SU-DHL-6 (cell line): ENCODE results near the gene SLC6A7.

Experiments
- H2AFZ ChIP-seq: fragments of 200-600 bp; sonication (generic); 2 replicates; pipeline ENCODE4 v1.6.1; 2014; ENCODE audit warnings: low read depth, mild to moderate bottlenecking, moderate library complexity, mixed read lengths, antibody characterized with exemption, low read length; ENCODE audit not compliant: severe bottlenecking
- H3F3A ChIP-seq: fragments of 200-600 bp; shearing (Covaris generic); 2 replicates; pipeline ENCODE4 v1.6.0; 2016; ENCODE audit warnings: antibody characterized with exemption, mild to moderate bottlenecking; ENCODE audit not compliant: insufficient read depth
- H3K27ac ChIP-seq: fragments of 200-600 bp; sonication (generic); 2 replicates; pipeline ENCODE4 v1.5.1; 2016; ENCODE audit warnings: low read depth, mild to moderate bottlenecking, low read length, moderate library complexity, mixed read lengths
- H3K27me3 ChIP-seq: fragments of 200-600 bp; sonication (generic), shearing (Covaris generic); 2 replicates; pipeline ENCODE4 v1.6.0; 2014; ENCODE audit warnings: mild to moderate bottlenecking, low read length
- H3K36me3 ChIP-seq: fragments of 200-600 bp; sonication (generic); 2 replicates; pipeline ENCODE4 v1.6.1; 2014; ENCODE audit warnings: mild to moderate bottlenecking, low read length, mixed read lengths
- H3K4me2 ChIP-seq: fragments of 300-600, 200-600 bp; shearing (Covaris generic), sonication (generic); 2 replicates; pipeline ENCODE4 v1.6.0; 2014; ENCODE audit warnings: low read length, low read depth, mild to moderate bottlenecking; ENCODE audit not compliant: poor library complexity, severe bottlenecking
- H3K4me3 ChIP-seq: fragments of 200-600 bp; sonication (generic); 2 replicates; pipeline ENCODE4 v1.5.1; 2014; ENCODE audit warnings: antibody characterized with exemption, low read length, mild to moderate bottlenecking, mixed read lengths; ENCODE audit not compliant: insufficient read depth, poor library complexity, severe bottlenecking
- H3K79me2 ChIP-seq: fragments of 200-600 bp; sonication (generic); 2 replicates; pipeline ENCODE4 v1.6.1; 2014; ENCODE audit warnings: mild to moderate bottlenecking, low read length, moderate library complexity; ENCODE audit not compliant: insufficient read depth
- H3K9ac ChIP-seq: fragments of 200-600 bp; sonication (generic); 2 replicates; pipeline ENCODE4 v1.7.0; 2014; ENCODE audit warnings: mild to moderate bottlenecking, low read length
- H3K9me2 ChIP-seq: fragments of 200-600 bp; sonication (generic); replicated peaks from 2 replicates; pipeline ENCODE4 v1.6.1; 2014; ENCODE audit warnings: low read length; ENCODE audit not compliant: insufficient read depth
- H3K9me3 ChIP-seq: fragments of 200-600 bp; sonication (generic); 2 replicates; pipeline ENCODE4 v1.6.1; 2014; ENCODE audit warnings: low read length, mixed read lengths; ENCODE audit not compliant: insufficient read depth
- H4K20me1 ChIP-seq: fragments of 200-600 bp; sonication (generic); 2 replicates; pipeline ENCODE4 v1.6.1; 2014; ENCODE audit warnings: low read depth, mild to moderate bottlenecking, antibody characterized with exemption, low read length, moderate library complexity, mixed read lengths
- EZH2phosphoT487 ChIP-seq: fragments of 200-600 bp; sonication (generic), shearing (Covaris generic); conservative IDR thresholded peaks from 2 replicates; pipeline ENCODE4 v1.6.1; 2018; ENCODE audit warnings: mild to moderate bottlenecking, antibody characterized with exemption, low read length, moderate library complexity, mixed read lengths
- TF ChIP-seq, protein P1 (sequence below): fragments of 200-600 bp; sonication (generic); IDR thresholded peaks from one replicate; pipeline ENCODE4 v1.5.1; 2017; ENCODE audit warnings: antibody characterized with exemption, mild to moderate bottlenecking, low read length, moderate library complexity; ENCODE audit not compliant: insufficient read depth, poor library complexity, severe bottlenecking

Gene SLC6A7

DNA sequence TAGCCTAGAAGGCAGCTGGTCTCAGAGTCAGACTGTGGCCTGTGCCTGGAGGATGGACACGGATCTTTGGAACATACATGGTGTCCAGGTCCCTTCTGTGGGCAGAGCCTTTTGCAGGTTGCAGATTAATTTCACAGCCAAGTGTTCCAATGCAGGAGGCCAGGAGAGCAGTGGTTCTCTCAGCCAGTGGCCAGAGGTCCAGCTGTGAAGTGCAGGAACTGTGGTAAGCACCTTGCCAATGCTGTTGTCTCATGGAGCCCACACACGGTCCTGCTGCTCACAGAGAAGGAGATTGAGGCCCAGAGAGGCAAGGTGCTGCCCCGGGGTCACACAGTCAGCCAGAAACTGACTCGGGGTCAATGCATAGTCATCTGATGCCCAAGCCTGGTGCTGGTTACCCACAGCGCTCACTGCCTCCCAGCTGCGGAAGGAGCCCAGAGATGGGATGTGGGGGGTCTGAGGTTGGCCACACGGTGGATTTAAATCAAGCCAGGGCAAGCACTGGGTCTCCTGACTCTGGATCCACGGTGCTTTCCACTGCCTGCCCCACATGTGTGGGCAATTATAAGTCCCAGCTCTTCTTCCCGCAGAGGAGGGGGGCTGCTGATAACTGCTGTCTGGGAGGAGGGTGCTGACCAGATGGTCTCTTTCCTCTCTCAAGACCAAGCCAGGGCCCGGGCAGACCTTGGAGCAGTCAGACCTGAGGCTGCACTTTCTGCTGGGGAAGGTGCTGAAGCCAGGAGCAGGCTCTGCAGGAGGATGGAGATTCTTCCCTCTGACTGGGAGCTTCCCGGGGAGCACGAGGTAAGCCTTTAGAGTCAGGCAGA, 37.0 kb upstream of the SLC6A7 start:
- H3K9ac ChIP-seq, result no peak overlapping the region
- H3K79me2 ChIP-seq, result no peaks in the 10 kb centered on the region
- no peaks in the 10 kb centered on the region for H4K20me1 ChIP-seq
- no peak overlapping the region for H3K27ac ChIP-seq
- H3K9me2 ChIP-seq, result no peaks in the 10 kb centered on the region
- no peak for TF ChIP-seq EZH2phosphoT487
- TF ChIP-seq, protein P1, sequence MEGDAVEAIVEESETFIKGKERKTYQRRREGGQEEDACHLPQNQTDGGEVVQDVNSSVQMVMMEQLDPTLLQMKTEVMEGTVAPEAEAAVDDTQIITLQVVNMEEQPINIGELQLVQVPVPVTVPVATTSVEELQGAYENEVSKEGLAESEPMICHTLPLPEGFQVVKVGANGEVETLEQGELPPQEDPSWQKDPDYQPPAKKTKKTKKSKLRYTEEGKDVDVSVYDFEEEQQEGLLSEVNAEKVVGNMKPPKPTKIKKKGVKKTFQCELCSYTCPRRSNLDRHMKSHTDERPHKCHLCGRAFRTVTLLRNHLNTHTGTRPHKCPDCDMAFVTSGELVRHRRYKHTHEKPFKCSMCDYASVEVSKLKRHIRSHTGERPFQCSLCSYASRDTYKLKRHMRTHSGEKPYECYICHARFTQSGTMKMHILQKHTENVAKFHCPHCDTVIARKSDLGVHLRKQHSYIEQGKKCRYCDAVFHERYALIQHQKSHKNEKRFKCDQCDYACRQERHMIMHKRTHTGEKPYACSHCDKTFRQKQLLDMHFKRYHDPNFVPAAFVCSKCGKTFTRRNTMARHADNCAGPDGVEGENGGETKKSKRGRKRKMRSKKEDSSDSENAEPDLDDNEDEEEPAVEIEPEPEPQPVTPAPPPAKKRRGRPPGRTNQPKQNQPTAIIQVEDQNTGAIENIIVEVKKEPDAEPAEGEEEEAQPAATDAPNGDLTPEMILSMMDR, result no peak
- H3K9me3 ChIP-seq, result no peaks in the 10 kb centered on the region
- H3K4me2 ChIP-seq, result no peak overlapping the region
- no peaks in the 10 kb centered on the region for H3F3A ChIP-seq
- no peaks in the 10 kb centered on the region for H3K36me3 ChIP-seq
- H3K27me3 ChIP-seq, result no peaks in the 10 kb centered on the region
- H2AFZ ChIP-seq, result no peak overlapping the region
- no peak overlapping the region for H3K4me3 ChIP-seq

DNA sequence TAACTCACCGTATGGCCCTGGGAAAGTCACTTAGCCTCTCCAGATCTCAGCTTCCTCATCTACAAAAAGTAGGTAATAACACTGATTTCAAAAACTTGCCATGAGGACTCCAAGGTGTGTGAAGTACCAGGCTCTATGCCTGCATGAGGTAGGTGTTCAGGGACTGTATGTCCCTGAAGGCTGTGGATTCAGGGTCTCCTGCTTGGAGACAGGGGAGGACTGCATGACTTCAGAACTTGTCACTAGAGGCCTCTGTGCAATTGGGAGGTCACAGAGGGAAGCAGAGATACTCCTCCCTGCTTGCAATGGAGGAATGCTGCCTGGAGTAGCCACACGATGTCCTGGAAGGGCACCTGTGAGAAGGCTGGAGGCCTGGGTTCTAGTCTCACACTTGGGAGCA, 36.4 kb upstream of the SLC6A7 start:
- no peaks in the 10 kb centered on the region for H3K27me3 ChIP-seq
- TF ChIP-seq, protein P1, result no peak
- TF ChIP-seq EZH2phosphoT487, result no peak

DNA sequence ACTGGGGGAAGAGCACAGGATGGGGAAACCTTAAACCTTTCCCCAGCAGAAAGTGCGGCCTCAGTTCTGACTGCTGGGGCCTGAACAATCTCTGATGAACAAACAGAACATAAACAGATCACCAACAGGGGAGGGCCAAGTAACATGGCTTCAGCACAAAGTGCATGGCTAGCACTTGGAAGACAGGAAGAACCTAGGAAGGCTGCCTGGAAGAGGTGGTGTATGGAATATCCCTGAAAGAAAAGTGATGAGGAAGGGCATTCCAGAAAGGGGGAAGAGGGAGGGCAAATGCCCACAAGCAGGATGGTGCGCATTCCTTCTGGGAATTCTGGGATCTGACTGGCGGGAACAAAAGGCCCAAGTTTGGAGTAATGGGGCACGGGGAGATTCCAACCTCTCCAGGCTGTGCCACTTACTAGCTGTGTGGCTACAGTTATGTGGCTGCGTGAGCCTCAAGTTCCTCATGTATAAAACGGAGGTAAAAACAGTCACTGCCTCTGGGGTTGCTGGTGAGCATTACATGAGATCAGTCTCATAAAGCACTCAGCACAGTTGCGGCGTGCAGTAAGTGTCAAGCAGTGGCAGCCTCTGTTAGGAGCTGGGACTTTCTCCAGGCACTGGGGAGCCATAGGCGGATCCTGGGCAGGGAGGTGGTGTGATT, 35.8 kb upstream of the SLC6A7 start:
- H2AFZ ChIP-seq, result no peak overlapping the region
- no peaks in the 10 kb centered on the region for H4K20me1 ChIP-seq
- no peaks in the 10 kb centered on the region for H3K36me3 ChIP-seq
- no peaks in the 10 kb centered on the region for H3K9me3 ChIP-seq
- no peak overlapping the region for H3K27ac ChIP-seq
- H3K27me3 ChIP-seq, result no peaks in the 10 kb centered on the region
- no peak overlapping the region for H3K4me2 ChIP-seq
- no peaks in the 10 kb centered on the region for H3K79me2 ChIP-seq
- TF ChIP-seq, protein P1, result no peak
- no peak for TF ChIP-seq EZH2phosphoT487
- no peaks in the 10 kb centered on the region for H3K9me2 ChIP-seq
- H3F3A ChIP-seq, result no peaks in the 10 kb centered on the region
- no peak overlapping the region for H3K4me3 ChIP-seq
- no peak overlapping the region for H3K9ac ChIP-seq

More for the DNA sequence above, 36.4 kb upstream of the SLC6A7 start:
- Histone ChIP-seq H3F3A (no peaks in the 10 kb centered on the region), H3K4me3 (no peak overlapping the region), H3K36me3 (no peaks in the 10 kb centered on the region), H3K9me2 (no peaks in the 10 kb centered on the region), H3K27ac (no peak overlapping the region), H3K4me2 (no peak overlapping the region), H3K9ac (no peak overlapping the region), H3K9me3 (no peaks in the 10 kb centered on the region), H4K20me1 (no peaks in the 10 kb centered on the region), H3K79me2 (no peaks in the 10 kb centered on the region), H2AFZ (no peak overlapping the region)
